HG03280 (cell line): ENCODE measurements around the gene NBPF1.
A peak's percentile ranks its signal among the peaks of the same experiment; 100 is the strongest.
"Not testable (repeated sequence)": the region's sequence is repeated elsewhere in the genome, so short reads cannot be mapped to it uniquely, and the experiment has no call there.

Experiments used
- ATAC-seq: cut with Tn5 transposase; IDR thresholded peaks from one replicate; pipeline ENCODE4 v1.9.1; 2021; ENCODE audit warnings: mild to moderate bottlenecking, moderate library complexity; ENCODE audit not compliant: unreplicated experiment

NBPF1 gene

GRCh38 chr1:16613185-16614147, at the start of gene NBPF1:
Gene NBPF1 (minus strand): TSS chr1:16613564.
- ATAC-seq = peak; percentile 77

GRCh38 chr1:16658234-16658633, 44.9 kb upstream of the NBPF1 start:
- ATAC-seq = not testable (repeated sequence)

- ATAC-seq = not testable (repeated sequence)
These were observed 43.8 kb upstream of the NBPF1 start for GRCh38 chr1:16656981-16657683.

GRCh38 chr1:16656574-16656973, 43.2 kb upstream of the NBPF1 start:
- not testable (repeated sequence) for ATAC-seq

GRCh38 chr1:16651560-16651959, 38.2 kb upstream of the NBPF1 start:
- ATAC-seq = not testable (repeated sequence)

GRCh38 chr1:16649960-16650359, 36.6 kb upstream of the NBPF1 start:
- not testable (repeated sequence) for ATAC-seq

- not testable (repeated sequence) for ATAC-seq
These were observed 36.0 kb upstream of the NBPF1 start for GRCh38 chr1:16649390-16649789.

GRCh38 chr1:16648756-16649155, 35.4 kb upstream of the NBPF1 start:
- not testable (repeated sequence) for ATAC-seq

- ATAC-seq = not testable (repeated sequence)
These were observed 34.9 kb upstream of the NBPF1 start for GRCh38 chr1:16648250-16648649.

- not testable (repeated sequence) for ATAC-seq
These were observed 34.1 kb upstream of the NBPF1 start for GRCh38 chr1:16647179-16648176.

GRCh38 chr1:16646716-16647115, 33.4 kb upstream of the NBPF1 start:
- ATAC-seq = not testable (repeated sequence)

- ATAC-seq = not testable (repeated sequence)
These were observed 32.8 kb upstream of the NBPF1 start for GRCh38 chr1:16646061-16646664.

GRCh38 chr1:16645271-16646060, 32.1 kb upstream of the NBPF1 start:
- peak; percentile 1 for ATAC-seq

GRCh38 chr1:16644482-16645270, 31.3 kb upstream of the NBPF1 start:
- ATAC-seq = peak; percentile 81

- ATAC-seq = peak; percentile 30
These were observed 30.8 kb upstream of the NBPF1 start for GRCh38 chr1:16644193-16644481.

- ATAC-seq = peak; percentile 8
These were observed 30.3 kb upstream of the NBPF1 start for GRCh38 chr1:16643476-16644192.

- not testable (repeated sequence) for ATAC-seq
These were observed 29.6 kb upstream of the NBPF1 start for GRCh38 chr1:16643001-16643411.
